MM.1S (cell line): ENCODE data around the gene PXMP2.

Experiments used
- DNase-seq: peaks from one replicate; pipeline ENCODE4 v3.0.0-alpha.2; 2015
- H2AFZ ChIP-seq: fragments of 300-600 bp; sonication (generic); 2 replicates; pipeline ENCODE4 v1.6.0; 2016; ENCODE audit warnings: antibody characterized with exemption, low read length
- H3F3A ChIP-seq: fragments of 300-600 bp; sonication (generic); 2 replicates; pipeline ENCODE4 v1.6.1; 2016; ENCODE audit warnings: mild to moderate bottlenecking, antibody characterized with exemption, low read length, moderate library complexity, mixed read lengths; ENCODE audit not compliant: insufficient read depth
- H3K27ac ChIP-seq: fragments of 300-600 bp; sonication (generic); 2 replicates; pipeline ENCODE4 v1.5.1; 2016; ENCODE audit warnings: mild to moderate bottlenecking, low read length
- H3K27me3 ChIP-seq: fragments of 300-600 bp; sonication (generic); replicated peaks from 2 replicates; pipeline ENCODE4 v1.6.0; 2016; ENCODE audit warnings: low read length; ENCODE audit not compliant: insufficient read depth
- H3K36me3 ChIP-seq: fragments of 300-600 bp; sonication (generic); replicated peaks from 2 replicates; pipeline ENCODE4 v1.6.1; 2016; ENCODE audit warnings: mild to moderate bottlenecking, low read length, mixed read lengths; ENCODE audit not compliant: insufficient read depth
- H3K4me1 ChIP-seq: fragments of 300-600 bp; sonication (generic); 2 replicates; pipeline ENCODE4 v1.6.1; 2016; ENCODE audit warnings: low read length, mixed read lengths
- H3K4me2 ChIP-seq: fragments of 300-600 bp; sonication (generic); 2 replicates; pipeline ENCODE4 v1.6.0; 2016; ENCODE audit warnings: low read depth, low read length
- H3K4me3 ChIP-seq: fragments of 300-600 bp; sonication (generic); 2 replicates; pipeline ENCODE4 v1.5.1; 2016; ENCODE audit warnings: low read length, mixed read lengths
- H3K79me2 ChIP-seq: fragments of 300-600 bp; sonication (generic); 2 replicates; pipeline ENCODE4 v1.6.1; 2016; ENCODE audit warnings: mixed run types, low read length, mixed read lengths
- H3K9ac ChIP-seq: fragments of 300-600 bp; sonication (generic); 2 replicates; pipeline ENCODE4 v1.6.1; 2016; ENCODE audit warnings: low read length, mixed read lengths
- H3K9me2 ChIP-seq: fragments of 300-600 bp; sonication (generic); replicated peaks from 2 replicates; pipeline ENCODE4 v1.6.1; 2016; ENCODE audit warnings: mild to moderate bottlenecking, low read length, mixed read lengths; ENCODE audit not compliant: insufficient read depth
- H3K9me3 ChIP-seq: fragments of 300-600 bp; sonication (generic); replicated peaks from 2 replicates; pipeline ENCODE4 v1.6.1; 2016; ENCODE audit warnings: mild to moderate bottlenecking, low read length, mixed read lengths; ENCODE audit not compliant: insufficient read depth
- H4K20me1 ChIP-seq: fragments of 300-600 bp; sonication (generic); 2 replicates; pipeline ENCODE4 v1.6.1; 2016; ENCODE audit warnings: mild to moderate bottlenecking, low read length, moderate library complexity, mixed read lengths; ENCODE audit not compliant: insufficient read depth
- CTCF ChIP-seq: fragments of 300-600 bp; sonication (generic); IDR thresholded peaks from 2 replicates; pipeline ENCODE4 v1.5.1; 2016; ENCODE audit warnings: antibody characterized with exemption, low read length, mixed read lengths
- EZH2 ChIP-seq: fragments of 300-600 bp; sonication (generic); optimal IDR thresholded peaks from 2 replicates; pipeline ENCODE3; 2017; ENCODE audit warnings: low read depth, mild to moderate bottlenecking, antibody characterized with exemption, low read length, mixed read lengths
- EZH2phosphoT487 ChIP-seq: fragments of 300-600 bp; sonication (generic); IDR thresholded peaks from 2 replicates; pipeline ENCODE4 v1.6.1; 2018; ENCODE audit warnings: antibody characterized with exemption, low read length

PXMP2 gene

GRCh38 chr12:132723015-132723763, 35.8 kb downstream of the PXMP2 start:
- H2AFZ ChIP-seq: no peak overlapping the region
- H3K4me3 ChIP-seq: no peak overlapping the region
- no peaks in the 10 kb centered on the region for H3K9me3 ChIP-seq
- no peaks in the 10 kb centered on the region for H3K9me2 ChIP-seq
- H3K27me3 ChIP-seq: no peaks in the 10 kb centered on the region
- H3K4me2 ChIP-seq: no peak overlapping the region
- H3K9ac ChIP-seq: no peak overlapping the region
- no peaks in the 10 kb centered on the region; the same call in none of the 2 replicates for H3K36me3 ChIP-seq
- no peaks in the 10 kb centered on the region for H3F3A ChIP-seq
- H3K27ac ChIP-seq: no peak overlapping the region
- no peaks in the 10 kb centered on the region for H3K79me2 ChIP-seq
- TF ChIP-seq EZH2phosphoT487 (no peak), CTCF (no peak)
- DNase-seq: no peak
- H3K4me1 ChIP-seq: no peaks in the 10 kb centered on the region
- H4K20me1 ChIP-seq: no peaks in the 10 kb centered on the region

GRCh38 chr12:132723764-132724140, 36.4 kb downstream of the PXMP2 start:
- Histone ChIP-seq H3K9me2 (no peaks in the 10 kb centered on the region), H3K4me1 (no peaks in the 10 kb centered on the region), H3K4me3 (no peak overlapping the region), H4K20me1 (no peaks in the 10 kb centered on the region), H3K9ac (no peak overlapping the region), H3F3A (no peaks in the 10 kb centered on the region), H2AFZ (no peak overlapping the region), H3K9me3 (no peaks in the 10 kb centered on the region), H3K4me2 (no peak overlapping the region), H3K27ac (no peak overlapping the region), H3K36me3 (no peaks in the 10 kb centered on the region; the same call in none of the 2 replicates), H3K27me3 (no peaks in the 10 kb centered on the region), H3K79me2 (no peaks in the 10 kb centered on the region)
- no peak for DNase-seq
- TF ChIP-seq EZH2phosphoT487: no peak

GRCh38 chr12:132724506-132725241, 37.3 kb downstream of the PXMP2 start:
- H3K79me2 ChIP-seq: no peaks in the 10 kb centered on the region
- no peak overlapping the region for H2AFZ ChIP-seq
- no peak overlapping the region for H3K9ac ChIP-seq
- H3F3A ChIP-seq: no peaks in the 10 kb centered on the region
- no peaks in the 10 kb centered on the region for H3K4me1 ChIP-seq
- no peaks in the 10 kb centered on the region for H3K27me3 ChIP-seq
- TF ChIP-seq EZH2phosphoT487 (no peak), EZH2 (no peak), CTCF (no peak)
- no peak overlapping the region for H3K27ac ChIP-seq
- H3K4me3 ChIP-seq: no peak overlapping the region
- no peak for DNase-seq
- no peaks in the 10 kb centered on the region for H3K9me2 ChIP-seq
- H3K9me3 ChIP-seq: no peaks in the 10 kb centered on the region
- H3K36me3 ChIP-seq: no peaks in the 10 kb centered on the region; the same call in none of the 2 replicates
- H3K4me2 ChIP-seq: no peak overlapping the region
- H4K20me1 ChIP-seq: no peaks in the 10 kb centered on the region

GRCh38 chr12:132726386-132726785, 39.0 kb downstream of the PXMP2 start:
- Histone ChIP-seq H3K36me3 (no peaks in the 10 kb centered on the region; the same call in 1 of the 2 replicates), H3K27me3 (no peaks in the 10 kb centered on the region), H4K20me1 (no peaks in the 10 kb centered on the region), H3K79me2 (no peaks in the 10 kb centered on the region), H3K9me3 (no peaks in the 10 kb centered on the region), H3K9me2 (no peaks in the 10 kb centered on the region), H2AFZ (no peak overlapping the region), H3K9ac (no peak overlapping the region), H3K4me2 (no peak overlapping the region), H3F3A (no peaks in the 10 kb centered on the region), H3K27ac (no peak overlapping the region), H3K4me3 (no peak overlapping the region), H3K4me1 (no peaks in the 10 kb centered on the region)
- no peak for DNase-seq
- no peak for TF ChIP-seq EZH2phosphoT487
